ENCODE data around the gene TNKS1BP1. TPM values are rescaled to one million over a fixed set of nuclear protein-coding genes. Genes with fewer than 3 reads are reported as not detected.

The TNKS1BP1 gene
- total and polyA plus RNA-seq, 7 donors: 26.4 to 133 (median 43.8) TPM

DNA sequence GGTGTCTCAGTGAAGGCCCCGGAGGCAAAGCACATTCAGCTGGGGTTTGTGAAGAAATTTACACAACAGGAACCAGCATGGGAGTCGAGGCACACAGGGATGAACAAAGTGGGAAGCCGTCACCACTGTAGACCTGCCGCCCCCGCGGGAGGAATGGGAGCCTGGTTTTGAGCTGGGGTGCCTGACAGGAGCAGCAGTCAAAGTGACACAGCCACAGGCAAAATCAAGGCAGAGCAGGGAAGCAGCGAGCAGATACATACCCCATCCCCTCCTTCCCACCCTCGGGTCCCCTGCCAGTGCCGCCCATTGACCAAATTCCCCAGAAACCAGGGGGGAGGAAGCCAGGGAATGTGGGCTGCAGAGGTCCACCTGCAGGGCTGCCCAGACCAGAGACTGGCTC, 34.2 kb upstream of the TNKS1BP1 start:
- no peak for TF ChIP-seq POLR2A (IDR thresholded peaks at IDR 0.05)
- no peak for TF ChIP-seq EP300 (IDR thresholded peaks at IDR 0.05)
- TF ChIP-seq, protein P1, sequence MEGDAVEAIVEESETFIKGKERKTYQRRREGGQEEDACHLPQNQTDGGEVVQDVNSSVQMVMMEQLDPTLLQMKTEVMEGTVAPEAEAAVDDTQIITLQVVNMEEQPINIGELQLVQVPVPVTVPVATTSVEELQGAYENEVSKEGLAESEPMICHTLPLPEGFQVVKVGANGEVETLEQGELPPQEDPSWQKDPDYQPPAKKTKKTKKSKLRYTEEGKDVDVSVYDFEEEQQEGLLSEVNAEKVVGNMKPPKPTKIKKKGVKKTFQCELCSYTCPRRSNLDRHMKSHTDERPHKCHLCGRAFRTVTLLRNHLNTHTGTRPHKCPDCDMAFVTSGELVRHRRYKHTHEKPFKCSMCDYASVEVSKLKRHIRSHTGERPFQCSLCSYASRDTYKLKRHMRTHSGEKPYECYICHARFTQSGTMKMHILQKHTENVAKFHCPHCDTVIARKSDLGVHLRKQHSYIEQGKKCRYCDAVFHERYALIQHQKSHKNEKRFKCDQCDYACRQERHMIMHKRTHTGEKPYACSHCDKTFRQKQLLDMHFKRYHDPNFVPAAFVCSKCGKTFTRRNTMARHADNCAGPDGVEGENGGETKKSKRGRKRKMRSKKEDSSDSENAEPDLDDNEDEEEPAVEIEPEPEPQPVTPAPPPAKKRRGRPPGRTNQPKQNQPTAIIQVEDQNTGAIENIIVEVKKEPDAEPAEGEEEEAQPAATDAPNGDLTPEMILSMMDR (IDR thresholded peaks at IDR 0.05): no peak
- TF ChIP-seq POLR2AphosphoS5 (IDR thresholded peaks at IDR 0.05): no peak
- H3K4me1 ChIP-seq: peaks cover 0 to 4% (median 0%) of the 10 kb centered on the region in 4 donors
- DNase-seq: no peak
- H3K27ac ChIP-seq: no peak overlapping the region
- no peaks in the 10 kb centered on the region for H3K27me3 ChIP-seq
- intact Hi-C loops (cut with DNase I): loop anchor here (10.0 kb wide), 1 partner anchor 514 kb away; no protein-coding TSS in a partner anchor
- WGBS, 2 donors: 78 to 86% methylated on average over 9 of the region's 9 CpGs
- no peak overlapping the region for H3K4me3 ChIP-seq
- no peaks in the 10 kb centered on the region for H3K36me3 ChIP-seq
- H3K9me3 ChIP-seq: no peaks in the 10 kb centered on the region

DNA sequence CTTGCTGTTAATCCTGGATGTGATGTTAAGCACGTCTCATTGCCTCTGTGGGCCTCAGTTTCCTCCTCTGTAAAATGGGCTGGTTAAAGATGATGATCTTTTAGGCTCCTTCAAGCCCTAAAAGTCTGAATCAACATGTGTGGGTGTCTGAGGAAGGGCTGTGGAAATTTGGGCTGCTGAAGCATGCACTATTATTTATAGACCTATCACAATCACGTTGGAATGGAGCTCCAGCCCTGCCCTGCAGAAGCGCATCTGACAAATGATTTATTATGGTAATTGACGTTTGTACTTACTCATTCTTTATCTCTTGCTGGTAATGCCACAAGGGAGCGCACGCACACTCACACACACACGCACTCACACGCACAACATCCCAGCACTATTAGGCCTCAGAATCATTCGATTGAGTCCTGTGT, 33.8 kb upstream of the TNKS1BP1 start:
- H3K27me3 ChIP-seq: no peaks in the 10 kb centered on the region
- H3K9me3 ChIP-seq: no peaks in the 10 kb centered on the region
- no peaks in the 10 kb centered on the region for H3K36me3 ChIP-seq
- peaks cover 0 to 4% (median 0%) of the 10 kb centered on the region in 4 donors for H3K4me1 ChIP-seq
- no peak for DNase-seq
- intact Hi-C loops (cut with DNase I): loop anchor here (10.0 kb wide), 1 partner anchor 514 kb away; no protein-coding TSS in a partner anchor
- TF ChIP-seq, protein P1 (IDR thresholded peaks at IDR 0.05): no peak
- TF ChIP-seq POLR2AphosphoS5 (IDR thresholded peaks at IDR 0.05) (no peak), EP300 (IDR thresholded peaks at IDR 0.05) (no peak), POLR2A (IDR thresholded peaks at IDR 0.05) (no peak)
- 30 to 63% methylated on average over 9 of the region's 9 CpGs for WGBS, 2 donors
- no peak overlapping the region for H3K27ac ChIP-seq
- H3K4me3 ChIP-seq: no peak overlapping the region

DNA sequence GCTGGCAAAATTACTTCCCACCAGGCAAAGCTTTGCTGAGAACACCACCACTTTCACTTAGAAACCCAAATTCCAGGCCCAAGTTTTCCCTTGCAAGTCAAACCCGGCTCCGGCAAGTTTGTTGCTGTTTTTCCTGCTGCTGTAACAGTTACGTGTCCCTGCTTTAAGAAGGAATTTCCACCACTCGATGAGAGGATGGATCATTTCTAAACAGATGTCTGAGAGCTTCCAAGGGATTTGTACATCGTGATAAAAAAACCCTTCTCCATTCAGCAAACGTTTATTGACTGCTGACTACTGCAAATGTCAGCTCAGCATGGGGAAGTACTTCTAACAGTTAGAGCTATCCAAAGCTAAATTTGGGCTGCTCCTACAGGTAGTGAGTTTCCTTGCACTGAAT, 33.1 kb upstream of the TNKS1BP1 start:
- peak overlapping the region in 1 of 4 donors; percentile 8 for H3K27ac ChIP-seq

DNA sequence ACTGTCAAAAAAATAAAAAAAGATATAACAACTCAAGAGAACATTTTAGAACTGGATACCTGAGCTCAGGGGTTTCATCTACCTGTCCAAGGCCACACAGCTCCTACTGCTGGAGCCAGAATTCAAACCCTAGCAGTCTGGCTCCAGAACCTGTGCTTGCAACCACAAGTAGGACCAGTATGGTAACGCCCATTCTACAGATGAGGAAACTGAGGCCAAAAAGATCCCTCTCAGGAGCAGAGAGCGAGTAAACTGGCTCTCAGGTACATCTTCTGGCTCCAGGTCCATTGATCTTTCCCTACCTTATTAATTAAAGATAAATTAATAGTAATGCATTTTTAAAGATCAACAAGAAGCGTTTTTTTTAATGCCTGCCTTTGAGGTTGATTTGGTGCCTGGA, 32.6 kb upstream of the TNKS1BP1 start:
- peak overlapping the region in 1 of 4 donors; percentile 8 for H3K27ac ChIP-seq
- H3K36me3 ChIP-seq: no peaks in the 10 kb centered on the region
- DNase-seq: no peak
- peaks cover 0 to 4% (median 0%) of the 10 kb centered on the region in 4 donors for H3K4me1 ChIP-seq
- TF ChIP-seq POLR2AphosphoS5 (IDR thresholded peaks at IDR 0.05): no peak
- TF ChIP-seq POLR2A (IDR thresholded peaks at IDR 0.05): no peak
- no peak for TF ChIP-seq EP300 (IDR thresholded peaks at IDR 0.05)
- TF ChIP-seq, protein P1 (IDR thresholded peaks at IDR 0.05): no peak
- H3K9me3 ChIP-seq: no peaks in the 10 kb centered on the region
- WGBS, 2 donors: 86 to 88% methylated on average over 3 of the region's 3 CpGs
- intact Hi-C loops (cut with DNase I): loop anchor here (10.0 kb wide), 1 partner anchor 513 kb away; no protein-coding TSS in a partner anchor
- H3K4me3 ChIP-seq: no peak overlapping the region
- no peaks in the 10 kb centered on the region for H3K27me3 ChIP-seq

More for the DNA sequence above, 33.1 kb upstream of the TNKS1BP1 start:
- WGBS, 2 donors: 52 to 60% methylated on average over 6 of the region's 6 CpGs
- H3K4me1 ChIP-seq: peaks cover 0 to 4% (median 0%) of the 10 kb centered on the region in 4 donors
- no peaks in the 10 kb centered on the region for H3K27me3 ChIP-seq
- no peak for DNase-seq
- no peak overlapping the region for H3K4me3 ChIP-seq
- TF ChIP-seq POLR2AphosphoS5 (IDR thresholded peaks at IDR 0.05) (no peak), EP300 (IDR thresholded peaks at IDR 0.05) (no peak), POLR2A (IDR thresholded peaks at IDR 0.05) (no peak)
- TF ChIP-seq, protein P1 (IDR thresholded peaks at IDR 0.05): no peak
- H3K9me3 ChIP-seq: no peaks in the 10 kb centered on the region
- no peaks in the 10 kb centered on the region for H3K36me3 ChIP-seq
- intact Hi-C loops (cut with DNase I): loop anchor here (10.0 kb wide), 1 partner anchor 513 kb away; no protein-coding TSS in a partner anchor

DNA sequence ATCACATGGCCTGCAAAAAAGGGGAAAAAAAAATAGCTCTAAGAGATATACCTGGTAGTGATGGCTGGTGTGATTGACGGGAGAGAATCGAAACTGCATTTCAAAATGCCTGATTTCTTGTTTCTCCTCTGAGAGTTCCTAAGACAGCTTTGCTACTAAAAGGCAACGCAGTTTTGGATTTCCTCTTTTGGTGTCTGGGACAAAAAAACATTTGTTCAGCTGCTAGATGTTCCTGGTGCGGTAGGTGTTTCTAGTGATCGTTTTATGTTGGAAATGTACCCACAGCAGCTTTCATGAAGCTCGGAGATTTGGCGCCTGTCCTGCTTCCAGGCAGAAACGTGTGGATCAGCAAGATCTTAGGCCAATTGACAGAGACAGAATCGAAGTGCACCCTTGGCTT, 31.5 kb upstream of the TNKS1BP1 start:
- peaks cover 0 to 4% (median 0%) of the 10 kb centered on the region in 4 donors for H3K4me1 ChIP-seq
- no peak overlapping the region for H3K4me3 ChIP-seq
- no peaks in the 10 kb centered on the region for H3K9me3 ChIP-seq
- intact Hi-C loops (cut with DNase I): loop anchor here (10.0 kb wide), 1 partner anchor 511 kb away; no protein-coding TSS in a partner anchor
- H3K27ac ChIP-seq: no peak overlapping the region
- H3K27me3 ChIP-seq: no peaks in the 10 kb centered on the region
- 49 to 73% methylated on average over 9 of the region's 9 CpGs for WGBS, 2 donors
- H3K36me3 ChIP-seq: no peaks in the 10 kb centered on the region
- TF ChIP-seq POLR2A (IDR thresholded peaks at IDR 0.05) (no peak), POLR2AphosphoS5 (IDR thresholded peaks at IDR 0.05) (no peak), EP300 (IDR thresholded peaks at IDR 0.05) (no peak)
- TF ChIP-seq, protein P1 (IDR thresholded peaks at IDR 0.05): no peak
- DNase-seq: no peak
